G401 (cell line): ENCODE measurements around the gene TANK. TPM values are rescaled to one million over a fixed set of nuclear protein-coding genes. Genes with fewer than 3 reads are reported as not detected.
"Not testable (repeated sequence)": the region's sequence is repeated elsewhere in the genome, so short reads cannot be mapped to it uniquely, and the experiment has no call there.

Experiments used
- DNase-seq: peaks from one replicate; pipeline ENCODE4 v3.0.0-alpha.2; 2015; ENCODE audit warnings: low spot score
- in situ Hi-C: cut with HindIII; loops from 2 replicates; pipeline ENCODE4 v1.10.0; 2016; ENCODE audit warnings: low sequenced_read_pairs, mixed read lengths
- total RNA-seq: library from RNA; depleted of rRNA; stranded (reverse); fragments of >200 nt; shearing (Covaris generic); gene quantifications from 2 replicates; pipeline ENCODE4 v1.2.3, GENCODE V29; 2014

TANK gene
- total RNA-seq, 1 experiment from 2014 or later, result 41.4 TPM

- no peak for DNase-seq
- in situ Hi-C loops, result no loop called here
These were observed 29.1 kb upstream of the TANK start for GRCh38 chr2:161131074-161131680.

- DNase-seq, result no peak
- in situ Hi-C loops, result no loop called here
These were observed 28.4 kb upstream of the TANK start for GRCh38 chr2:161131804-161132203.

GRCh38 chr2:161132384-161132783 lies 27.8 kb upstream of the TANK start:
- in situ Hi-C loops, DNase-seq: not testable (repeated sequence)

GRCh38 chr2:161133366-161133765 lies 26.9 kb upstream of the TANK start:
- DNase-seq, result no peak
- in situ Hi-C loops, result no loop called here

DNA sequence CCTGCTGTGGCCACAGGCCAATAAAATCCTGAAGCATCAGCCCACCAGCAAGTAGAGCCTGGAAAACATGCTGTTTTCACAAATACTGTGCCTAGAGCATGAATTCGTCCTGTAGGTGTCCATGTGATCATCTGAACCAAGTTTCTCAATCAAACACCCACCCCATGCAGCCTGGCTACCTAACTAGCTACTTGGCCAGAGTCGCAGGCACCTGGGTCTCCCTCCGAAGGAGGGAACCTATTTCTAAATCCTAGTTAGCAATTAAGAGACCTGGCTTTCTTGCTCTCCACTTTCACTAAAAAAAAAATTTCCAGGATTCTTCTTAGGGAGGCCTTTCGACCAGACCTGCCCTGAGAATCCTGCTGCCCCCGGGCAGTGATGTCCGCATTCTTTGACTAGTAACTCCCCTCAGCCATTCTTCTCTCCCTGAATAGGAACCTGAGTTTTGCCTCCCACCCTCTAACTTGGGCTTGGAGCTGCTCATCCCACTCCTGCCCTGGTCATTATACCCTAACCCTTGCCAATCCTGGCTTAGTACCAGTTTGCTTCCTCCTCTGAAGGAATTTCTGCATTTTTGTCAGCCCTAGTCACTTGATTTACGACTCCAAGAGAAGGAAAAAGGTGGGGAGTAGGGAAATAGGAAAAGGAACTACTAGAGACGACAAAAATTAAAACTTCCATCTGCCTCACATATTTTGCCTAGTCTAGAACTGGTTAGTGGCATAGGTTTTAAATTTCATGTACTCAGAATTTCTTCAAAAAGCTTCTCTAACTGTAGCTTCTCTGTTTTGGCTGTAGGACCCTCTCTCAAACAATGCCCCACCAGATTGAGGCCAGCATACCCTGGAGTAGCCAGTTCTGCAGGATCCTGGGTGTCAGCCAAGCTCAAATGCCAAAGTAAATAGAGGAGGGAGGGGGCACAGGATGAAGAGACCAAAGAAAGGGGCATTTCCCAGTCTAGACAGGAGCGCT lies 25.4 kb upstream of the TANK start:
- in situ Hi-C loops, result no loop called here
- no peak for DNase-seq

GRCh38 chr2:161135951-161136593 lies 24.2 kb upstream of the TANK start:
- in situ Hi-C loops, result no loop called here
- no peak for DNase-seq

DNA sequence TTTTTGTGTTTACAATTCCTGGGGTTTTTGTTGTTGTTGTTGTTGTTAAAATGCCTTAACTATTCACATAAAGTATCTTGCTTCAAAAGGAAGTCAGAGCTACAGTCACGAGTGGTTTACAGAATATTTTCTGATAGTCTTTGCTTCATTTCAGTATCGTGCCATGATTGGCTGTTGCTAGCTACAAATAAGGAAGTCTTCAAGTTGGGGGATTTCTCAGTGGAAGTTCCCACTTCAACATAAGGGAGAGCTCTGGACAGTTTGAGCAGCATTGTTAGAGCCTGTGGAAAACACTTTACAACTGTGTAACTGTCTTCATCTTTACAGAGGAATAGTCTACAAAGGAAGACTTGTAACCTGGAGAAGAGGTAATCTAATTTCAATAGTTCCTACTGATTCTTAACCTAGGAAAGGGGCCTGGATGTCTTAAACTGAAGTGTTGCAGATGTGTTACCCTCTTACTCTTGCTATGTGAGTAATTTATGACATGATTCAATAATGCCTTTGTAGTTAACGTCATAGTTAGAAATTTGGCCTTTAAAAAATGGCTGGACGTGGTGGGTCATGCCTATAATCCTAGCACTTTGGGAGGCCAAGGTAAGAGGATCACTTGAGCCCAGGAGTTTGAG lies 23.4 kb upstream of the TANK start:
- no peak for DNase-seq
- in situ Hi-C loops, result no loop called here

DNA sequence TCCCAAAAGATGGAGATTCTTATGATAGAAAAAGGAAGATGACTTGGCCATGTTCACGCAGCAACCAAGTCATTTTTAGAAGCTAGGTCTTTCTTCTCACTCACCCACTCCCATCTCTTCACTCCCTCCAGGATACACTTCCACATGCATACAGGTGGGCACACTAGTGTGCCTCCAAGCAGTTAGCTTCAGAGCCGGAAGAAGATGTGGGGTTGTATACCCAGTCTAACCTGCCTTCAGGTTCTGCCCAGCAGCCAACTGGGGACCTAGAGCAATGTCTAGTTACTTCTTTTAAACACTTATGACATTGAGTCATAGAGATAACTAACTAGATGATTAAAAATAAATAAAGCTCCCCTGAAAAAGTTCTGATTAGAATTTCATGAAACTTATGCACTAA lies 21.8 kb upstream of the TANK start:
- no peak for DNase-seq

DNA sequence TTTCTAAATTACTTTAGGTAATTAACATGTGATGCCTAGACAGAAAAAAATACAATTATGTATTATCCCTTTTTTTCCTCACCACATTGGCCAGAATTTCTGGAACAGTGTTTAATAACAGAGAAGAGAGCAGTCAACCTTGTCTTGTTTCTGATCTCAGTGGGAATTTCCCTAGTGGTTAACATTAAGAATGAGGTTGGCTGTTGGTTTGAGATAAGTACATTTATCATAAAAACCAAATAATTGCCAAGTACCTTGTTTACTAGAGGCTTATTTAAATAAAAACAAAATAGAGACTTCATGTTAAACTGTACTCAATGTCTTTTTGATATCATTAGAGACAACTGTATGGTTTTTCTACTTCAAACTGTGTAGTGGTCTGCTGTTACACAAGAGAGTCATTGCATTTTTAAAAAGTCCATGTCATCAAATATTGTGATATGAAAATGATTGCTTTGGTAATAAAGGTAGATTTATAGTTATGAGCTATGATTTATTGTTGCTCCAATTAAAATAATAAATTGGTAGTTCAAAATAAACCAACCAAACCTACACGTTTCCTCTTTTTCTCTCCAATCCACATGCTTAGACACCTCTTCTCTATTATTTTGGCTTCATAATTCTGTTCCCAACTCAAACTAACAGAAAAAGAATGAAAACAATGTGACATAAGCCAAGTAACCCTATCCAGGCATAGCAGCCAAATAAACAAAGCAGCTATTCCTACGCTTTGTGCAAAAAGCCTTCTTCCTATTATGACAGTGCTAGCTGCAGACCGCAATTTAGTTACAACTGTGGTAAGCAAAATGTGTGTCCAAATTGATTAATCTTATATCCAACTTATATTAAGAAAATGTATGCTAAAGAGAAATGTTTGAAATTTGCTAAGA lies 20.9 kb upstream of the TANK start:
- no peak for DNase-seq

More for the DNA sequence above, 21.8 kb upstream of the TANK start:
- in situ Hi-C loops, result no loop called here

DNA sequence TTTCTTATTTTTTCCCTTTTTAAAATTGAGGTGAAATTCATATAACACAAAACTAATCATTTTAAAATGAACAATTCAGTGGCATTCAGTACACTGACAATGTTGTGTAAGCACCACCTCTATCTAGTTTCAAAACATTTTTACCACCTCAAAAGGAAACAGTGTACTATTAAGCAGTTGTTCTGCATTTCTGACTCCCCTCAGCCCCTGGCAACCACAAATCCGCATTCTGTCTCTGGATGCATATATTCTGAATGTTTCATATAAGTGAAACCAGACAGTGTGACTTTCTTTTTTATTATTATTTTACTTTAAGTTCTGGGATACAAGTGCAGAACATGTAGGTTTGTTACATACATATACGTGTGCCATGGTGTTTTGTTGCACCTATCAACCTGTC lies 19.2 kb upstream of the TANK start:
- in situ Hi-C loops, result no loop called here
- no peak for DNase-seq

More for the DNA sequence above, 20.9 kb upstream of the TANK start:
- in situ Hi-C loops, result no loop called here

- in situ Hi-C loops, result no loop called here
- no peak for DNase-seq
These were observed 13.9 kb upstream of the TANK start for GRCh38 chr2:161146209-161146775.

GRCh38 chr2:161146996-161147395 lies 13.2 kb upstream of the TANK start:
- in situ Hi-C loops, result no loop called here
- DNase-seq, result no peak

DNA sequence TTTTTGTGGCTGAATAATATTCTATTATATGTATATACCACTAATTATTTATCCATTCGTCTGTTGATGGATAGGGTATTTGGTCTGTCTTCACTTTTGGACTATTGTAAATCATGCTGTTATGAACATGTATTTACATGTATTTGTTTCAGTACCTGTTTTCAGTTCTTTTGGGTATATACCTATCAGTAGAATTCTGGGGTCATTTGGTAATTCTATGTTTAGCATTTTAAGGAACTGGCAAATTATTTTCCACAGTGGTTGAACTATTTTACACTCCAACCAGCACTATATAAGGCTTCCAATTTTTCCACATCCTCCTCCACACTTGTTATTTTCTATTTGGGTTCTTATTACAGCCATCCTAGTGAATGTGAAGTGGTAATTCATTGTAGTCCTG lies 12.4 kb upstream of the TANK start:
- in situ Hi-C loops, result no loop called here
- no peak for DNase-seq

DNA sequence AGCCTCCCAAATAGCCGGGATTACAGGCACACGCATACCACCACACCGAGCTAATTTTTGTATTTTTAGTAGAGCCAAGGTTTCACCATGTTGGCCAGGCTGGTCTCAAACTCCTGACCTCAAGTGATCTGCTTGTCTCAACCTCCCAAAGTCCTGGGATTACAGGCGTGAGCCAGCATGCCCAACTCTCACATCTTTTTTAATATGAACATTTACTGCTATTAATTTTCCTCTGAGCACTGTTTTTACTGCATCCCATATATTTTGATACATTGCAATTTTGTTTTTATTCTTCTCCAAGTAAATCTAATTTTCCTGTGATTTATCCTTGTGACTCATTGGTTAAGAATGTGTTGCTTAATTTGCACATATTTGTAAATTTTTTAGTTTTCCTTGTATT lies 9.5 kb upstream of the TANK start:
- in situ Hi-C loops, result no loop called here

DNA sequence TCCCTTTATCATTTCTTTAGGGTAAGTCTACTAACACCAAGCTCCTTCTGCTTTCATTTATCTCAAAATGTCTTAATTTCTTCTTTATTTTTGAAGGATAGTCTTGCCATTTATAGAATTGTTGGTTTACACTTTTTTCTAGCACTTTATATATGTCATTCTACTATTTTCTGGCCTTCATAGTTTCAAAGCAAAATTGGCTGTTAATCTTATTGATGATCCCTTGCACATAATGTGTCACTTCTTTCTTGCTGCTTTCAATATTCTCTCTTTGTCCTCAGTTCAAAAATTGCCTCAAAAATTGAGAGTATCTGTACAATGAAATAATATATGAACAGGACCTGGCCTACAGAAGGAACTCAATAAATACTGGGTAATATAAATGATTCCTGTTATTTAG lies 7.9 kb upstream of the TANK start:
- DNase-seq, result no peak
- in situ Hi-C loops, result no loop called here

More for the DNA sequence above, 9.5 kb upstream of the TANK start:
- DNase-seq, result no peak

GRCh38 chr2:161158882-161159281 lies 1.3 kb upstream of the TANK start:
- in situ Hi-C loops, result no loop called here
- no peak for DNase-seq

DNA sequence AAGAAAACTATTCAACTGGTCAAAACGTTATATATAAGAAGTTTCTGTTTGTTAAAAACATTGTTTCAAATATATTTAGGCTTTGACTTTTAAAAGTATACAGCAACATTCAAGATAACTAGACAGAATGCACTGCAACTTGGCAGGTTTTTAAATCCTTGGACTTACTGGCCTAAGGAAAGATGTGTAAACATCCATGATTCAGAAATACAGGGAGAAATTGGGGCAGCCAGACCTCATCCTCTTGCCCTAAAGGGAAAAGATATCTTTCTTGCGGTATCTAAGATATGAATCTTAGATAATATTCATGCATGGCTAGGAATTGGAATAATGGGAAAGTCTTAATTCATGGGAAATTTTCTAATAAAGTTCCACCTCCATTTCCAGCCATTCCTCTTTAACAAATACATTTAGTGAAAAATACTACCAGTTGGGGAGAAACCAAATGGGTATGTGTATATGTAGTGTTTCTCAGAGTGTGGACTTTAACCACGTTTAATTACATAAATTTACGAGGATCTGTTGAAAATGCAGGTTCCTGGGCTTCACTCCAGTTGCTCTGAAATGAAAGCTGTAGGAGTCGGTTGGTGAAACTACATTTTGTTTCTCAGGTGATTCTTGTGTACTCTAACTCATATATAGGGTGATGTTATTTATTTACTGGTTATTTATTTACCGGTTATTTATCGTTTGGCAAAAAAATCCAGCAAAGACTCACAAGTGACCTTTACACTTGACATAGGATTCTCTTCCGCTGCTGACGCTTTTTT lies 587 bp upstream of the TANK start:
- peak; percentile 26 for DNase-seq
- in situ Hi-C loops, result no loop called here
